ENCODE results near the gene TUBGCP6. TPM values are rescaled to one million over a fixed set of nuclear protein-coding genes. Genes with fewer than 3 reads are reported as not detected.

TUBGCP6 gene
- total RNA-seq, 1 donor from 2014 or later, result 65.9 TPM

- Mint-ChIP-seq H3K4me3 (no peak overlapping the region), H3K4me1 (peaks cover 19% of the 10 kb centered on the region), H3K27me3 (ENCODE audit: low read depth) (no peaks in the 10 kb centered on the region), H3K27ac (no peak overlapping the region), H3K36me3 (no peaks in the 10 kb centered on the region), H3K9me3 (no peaks in the 10 kb centered on the region)
- no peak for TF ChIP-seq CTCF (IDR thresholded peaks at IDR 0.05; ENCODE audit: unreplicated experiment)
- no peak for DNase-seq (ENCODE audit: low spot score in 2 of 2, unreplicated experiment in 2 of 2)
These were observed 59.9 kb downstream of the TUBGCP6 start for GRCh38 chr22:50184902-50185374.

- Mint-ChIP-seq H3K27ac (peak overlapping the region; percentile 59), H3K27me3 (ENCODE audit: low read depth) (no peaks in the 10 kb centered on the region), H3K9me3 (no peaks in the 10 kb centered on the region), H3K4me3 (peak overlapping the region; percentile 59), H3K36me3 (no peaks in the 10 kb centered on the region), H3K4me1 (peaks cover 12% of the 10 kb centered on the region)
- TF ChIP-seq CTCF (IDR thresholded peaks at IDR 0.05; ENCODE audit: unreplicated experiment), result no peak
- DNase-seq (ENCODE audit: low spot score in 2 of 2, unreplicated experiment in 2 of 2), result no peak
These were observed 60.6 kb downstream of the TUBGCP6 start for GRCh38 chr22:50184004-50184901.

GRCh38 chr22:50183141-50183971, 61.5 kb downstream of the TUBGCP6 start:
- Mint-ChIP-seq H3K27ac (peak overlapping the region; percentile 59), H3K27me3 (ENCODE audit: low read depth) (no peaks in the 10 kb centered on the region), H3K4me3 (no peak overlapping the region), H3K36me3 (no peaks in the 10 kb centered on the region), H3K9me3 (no peaks in the 10 kb centered on the region), H3K4me1 (peaks cover 11% of the 10 kb centered on the region)
- no peak for TF ChIP-seq CTCF (IDR thresholded peaks at IDR 0.05; ENCODE audit: unreplicated experiment)
- DNase-seq (ENCODE audit: low spot score in 2 of 2, unreplicated experiment in 2 of 2), result no peak

- no peaks in the 10 kb centered on the region for H3K27me3 Mint-ChIP-seq (ENCODE audit: low read depth)
- H3K4me3 Mint-ChIP-seq, result no peak overlapping the region
- H3K36me3 Mint-ChIP-seq, result peaks cover 2% of the 10 kb centered on the region
- no peak overlapping the region for H3K27ac Mint-ChIP-seq
- H3K9me3 Mint-ChIP-seq, result no peaks in the 10 kb centered on the region
- DNase-seq (ENCODE audit: low spot score in 2 of 2, unreplicated experiment in 2 of 2), result no peak
- TF ChIP-seq CTCF (IDR thresholded peaks at IDR 0.05; ENCODE audit: unreplicated experiment), result no peak
- H3K4me1 Mint-ChIP-seq, result peaks cover 11% of the 10 kb centered on the region
These were observed 62.4 kb downstream of the TUBGCP6 start for GRCh38 chr22:50182176-50183081.

Data from mesothelial cell of epicardium (in vitro differentiated cells).